ENCODE results near the gene ACSL3.

ACSL3 gene

GRCh38 chr2:222883420-222883819, 22.6 kb downstream of the ACSL3 start:
- DNase-seq, result no peak

- DNase-seq, result no peak
These were observed 23.4 kb downstream of the ACSL3 start for GRCh38 chr2:222884114-222884771.

GRCh38 chr2:222884805-222885424, 24.1 kb downstream of the ACSL3 start:
- DNase-seq, result no peak

GRCh38 chr2:222887124-222887523, 26.3 kb downstream of the ACSL3 start:
- DNase-seq, result no peak

GRCh38 chr2:222888716-222889115, 27.9 kb downstream of the ACSL3 start:
- no peak for DNase-seq

- DNase-seq, result no peak
These were observed 31.1 kb downstream of the ACSL3 start for GRCh38 chr2:222891890-222892289.

GRCh38 chr2:222892321-222892720, 31.5 kb downstream of the ACSL3 start:
- DNase-seq, result no peak

- no peak for DNase-seq
These were observed 31.9 kb downstream of the ACSL3 start for GRCh38 chr2:222892761-222893160.

- DNase-seq, result no peak
These were observed 32.9 kb downstream of the ACSL3 start for GRCh38 chr2:222893716-222894115.

GRCh38 chr2:222895144-222895543, 34.3 kb downstream of the ACSL3 start:
- no peak for DNase-seq

GRCh38 chr2:222897898-222898297, 37.1 kb downstream of the ACSL3 start:
- no peak for DNase-seq

GRCh38 chr2:222899413-222900181, 38.8 kb downstream of the ACSL3 start:
- DNase-seq, result no peak

GRCh38 chr2:222900354-222900753, 39.5 kb downstream of the ACSL3 start:
- no peak for DNase-seq

GRCh38 chr2:222902660-222903059, 41.8 kb downstream of the ACSL3 start:
- no peak for DNase-seq

- no peak for DNase-seq
These were observed 42.7 kb downstream of the ACSL3 start for GRCh38 chr2:222903234-222904220.

GRCh38 chr2:222904557-222905258, 43.9 kb downstream of the ACSL3 start:
- no peak for DNase-seq

- DNase-seq, result no peak
These were observed 46.2 kb downstream of the ACSL3 start for GRCh38 chr2:222907048-222907447.

GRCh38 chr2:222907790-222908441, 47.1 kb downstream of the ACSL3 start:
- DNase-seq, result no peak

- DNase-seq, result no peak
These were observed 48.5 kb downstream of the ACSL3 start for GRCh38 chr2:222909286-222909685.

GRCh38 chr2:222912117-222912516, 51.3 kb downstream of the ACSL3 start:
- DNase-seq, result no peak

GRCh38 chr2:222912776-222913175, 51.9 kb downstream of the ACSL3 start:
- no peak for DNase-seq

Data from NCI-H1105 (cell line).